ENCODE measurements around the gene IVD.

IVD gene

GRCh38 chr15:40365624-40366456, 39.8 kb upstream of the IVD start:
- H3K4me2 ChIP-seq (ENCODE audit: low read length): no peak overlapping the region
- no peaks in the 10 kb centered on the region for H3K79me2 ChIP-seq (ENCODE audit: control insufficient read depth, low read length)
- no peaks in the 10 kb centered on the region for H3K9me2 ChIP-seq (replicated peaks; ENCODE audit: control insufficient read depth, low read length)
- peaks cover 16% of the 10 kb centered on the region for H3K4me1 ChIP-seq (ENCODE audit: control insufficient read depth, low read length)
- no peaks in the 10 kb centered on the region for H3K9me3 ChIP-seq (ENCODE audit: control insufficient read depth, insufficient read depth, low read length)
- H4K20me1 ChIP-seq (ENCODE audit: control insufficient read depth, insufficient read depth, low read depth, low read length): no peaks in the 10 kb centered on the region
- H3F3A ChIP-seq (ENCODE audit: control insufficient read depth, insufficient read depth): no peaks in the 10 kb centered on the region
- H3K4me3 ChIP-seq (ENCODE audit: low read length): no peak overlapping the region
- H3K27ac ChIP-seq (ENCODE audit: low read depth, low read length): no peak overlapping the region
- H3K36me3 ChIP-seq (ENCODE audit: control insufficient read depth, low read length): no peaks in the 10 kb centered on the region
- no peak for TF ChIP-seq CTCF (IDR thresholded peaks at IDR 0.05; ENCODE audit: low read depth, low read length, poor library complexity, severe bottlenecking)
- no peak for TF ChIP-seq EZH2phosphoT487 (IDR thresholded peaks at IDR 0.05; ENCODE audit: borderline replicate concordance, low read length)
- H3K27me3 ChIP-seq (ENCODE audit: control insufficient read depth, low read length): peaks cover 4% of the 10 kb centered on the region; the same call in 1 of the 2 replicates

- Histone ChIP-seq H3K27me3 (ENCODE audit: control insufficient read depth, low read length) (peaks cover 6% of the 10 kb centered on the region; the same call in 1 of the 2 replicates), H3K27ac (ENCODE audit: low read depth, low read length) (no peak overlapping the region), H3K9me2 (replicated peaks; ENCODE audit: control insufficient read depth, low read length) (no peaks in the 10 kb centered on the region), H3K36me3 (ENCODE audit: control insufficient read depth, low read length) (no peaks in the 10 kb centered on the region), H3F3A (ENCODE audit: control insufficient read depth, insufficient read depth) (no peaks in the 10 kb centered on the region), H3K4me1 (ENCODE audit: control insufficient read depth, low read length) (peaks cover 16% of the 10 kb centered on the region), H3K4me3 (ENCODE audit: low read length) (peak overlapping the region; percentile 74), H3K4me2 (ENCODE audit: low read length) (peak overlapping the region; percentile 79), H3K79me2 (ENCODE audit: control insufficient read depth, low read length) (no peaks in the 10 kb centered on the region), H4K20me1 (ENCODE audit: control insufficient read depth, insufficient read depth, low read depth, low read length) (no peaks in the 10 kb centered on the region), H3K9me3 (ENCODE audit: control insufficient read depth, insufficient read depth, low read length) (no peaks in the 10 kb centered on the region)
- TF ChIP-seq EZH2phosphoT487 (IDR thresholded peaks at IDR 0.05; ENCODE audit: borderline replicate concordance, low read length) (no peak), CTCF (IDR thresholded peaks at IDR 0.05; ENCODE audit: low read depth, low read length, poor library complexity, severe bottlenecking) (no peak)
These were observed 38.9 kb upstream of the IVD start for GRCh38 chr15:40366457-40367370.

- H3K36me3 ChIP-seq (ENCODE audit: control insufficient read depth, low read length): no peaks in the 10 kb centered on the region
- H4K20me1 ChIP-seq (ENCODE audit: control insufficient read depth, insufficient read depth, low read depth, low read length): no peaks in the 10 kb centered on the region
- no peaks in the 10 kb centered on the region for H3K9me2 ChIP-seq (replicated peaks; ENCODE audit: control insufficient read depth, low read length)
- no peaks in the 10 kb centered on the region for H3K9me3 ChIP-seq (ENCODE audit: control insufficient read depth, insufficient read depth, low read length)
- peak overlapping the region; percentile 74 for H3K4me3 ChIP-seq (ENCODE audit: low read length)
- H3K27ac ChIP-seq (ENCODE audit: low read depth, low read length): no peak overlapping the region
- H3K79me2 ChIP-seq (ENCODE audit: control insufficient read depth, low read length): no peaks in the 10 kb centered on the region
- peak overlapping the region; percentile 79 for H3K4me2 ChIP-seq (ENCODE audit: low read length)
- H3K4me1 ChIP-seq (ENCODE audit: control insufficient read depth, low read length): peaks cover 16% of the 10 kb centered on the region
- TF ChIP-seq CTCF (IDR thresholded peaks at IDR 0.05; ENCODE audit: low read depth, low read length, poor library complexity, severe bottlenecking) (no peak), EZH2phosphoT487 (IDR thresholded peaks at IDR 0.05; ENCODE audit: borderline replicate concordance, low read length) (no peak)
- H3K27me3 ChIP-seq (ENCODE audit: control insufficient read depth, low read length): peaks cover 6% of the 10 kb centered on the region; the same call in 1 of the 2 replicates
- H3F3A ChIP-seq (ENCODE audit: control insufficient read depth, insufficient read depth): no peaks in the 10 kb centered on the region
These were observed 38.3 kb upstream of the IVD start for GRCh38 chr15:40367371-40367685.

All from DOHH2 (cell line).